Measurements from ENCODE around the gene WNT8B.
A peak's percentile ranks its signal among the peaks of the same experiment; 100 is the strongest.

The WNT8B gene

GRCh38 chr10:100510533-100511308, 47.9 kb downstream of the WNT8B start:
- H3K4me3 ChIP-seq (ENCODE audit: low read depth, low read length), result no peak overlapping the region
- peak; percentile 79 for DNase-seq (ENCODE audit: low read depth)
- peak; percentile 86 for TF ChIP-seq MYC (IDR thresholded peaks at IDR 0.05; ENCODE audit: low read depth, low read length)
- no peak for TF ChIP-seq POLR2A (IDR thresholded peaks at IDR 0.05; ENCODE audit: extremely low read depth, insufficient read length)
- TF ChIP-seq MAX (IDR thresholded peaks at IDR 0.05; ENCODE audit: low read depth, low read length), result peak; percentile 73; the same call in 1 of the 2 replicates
- TF ChIP-seq CTCF (IDR thresholded peaks at IDR 0.05; ENCODE audit: low read depth, low read length), result no peak

- TF ChIP-seq CTCF (IDR thresholded peaks at IDR 0.05; ENCODE audit: low read depth, low read length) (no peak), MAX (IDR thresholded peaks at IDR 0.05; ENCODE audit: low read depth, low read length) (no peak), POLR2A (IDR thresholded peaks at IDR 0.05; ENCODE audit: extremely low read depth, insufficient read length) (no peak), MYC (IDR thresholded peaks at IDR 0.05; ENCODE audit: low read depth, low read length) (no peak)
- no peak for DNase-seq (ENCODE audit: low read depth)
- no peak overlapping the region for H3K4me3 ChIP-seq (ENCODE audit: low read depth, low read length)
Measured at GRCh38 chr10:100515612-100516011, 52.8 kb downstream of the WNT8B start.

- TF ChIP-seq MAX (IDR thresholded peaks at IDR 0.05; ENCODE audit: low read depth, low read length), result no peak
- TF ChIP-seq MYC (IDR thresholded peaks at IDR 0.05; ENCODE audit: low read depth, low read length), result no peak
- TF ChIP-seq CTCF (IDR thresholded peaks at IDR 0.05; ENCODE audit: low read depth, low read length), result no peak
- no peak for TF ChIP-seq POLR2A (IDR thresholded peaks at IDR 0.05; ENCODE audit: extremely low read depth, insufficient read length)
- DNase-seq (ENCODE audit: low read depth), result peak; percentile 31
- no peak overlapping the region for H3K4me3 ChIP-seq (ENCODE audit: low read depth, low read length)
Measured at GRCh38 chr10:100516847-100517246, 54.0 kb downstream of the WNT8B start.

- H3K4me3 ChIP-seq (ENCODE audit: low read depth, low read length), result no peak overlapping the region
- TF ChIP-seq POLR2A (IDR thresholded peaks at IDR 0.05; ENCODE audit: extremely low read depth, insufficient read length) (no peak), MYC (IDR thresholded peaks at IDR 0.05; ENCODE audit: low read depth, low read length) (no peak), MAX (IDR thresholded peaks at IDR 0.05; ENCODE audit: low read depth, low read length) (no peak), CTCF (IDR thresholded peaks at IDR 0.05; ENCODE audit: low read depth, low read length) (peak; percentile 65)
- peak; percentile 64 for DNase-seq (ENCODE audit: low read depth)
Measured at GRCh38 chr10:100518761-100519241, 56.0 kb downstream of the WNT8B start.

- H3K4me3 ChIP-seq (ENCODE audit: low read depth, low read length), result no peak within 1 kb of the TSS
- DNase-seq (ENCODE audit: low read depth), result no peak
- TF ChIP-seq POLR2A (IDR thresholded peaks at IDR 0.05; ENCODE audit: extremely low read depth, insufficient read length) (no peak), CTCF (IDR thresholded peaks at IDR 0.05; ENCODE audit: low read depth, low read length) (no peak), MYC (IDR thresholded peaks at IDR 0.05; ENCODE audit: low read depth, low read length) (no peak), MAX (IDR thresholded peaks at IDR 0.05; ENCODE audit: low read depth, low read length) (no peak)
Measured at GRCh38 chr10:100519311-100520051, 56.7 kb downstream of the WNT8B start, which contains the start of gene SEC31B. Gene SEC31B, minus strand, starts transcription at chr10:100519861. Its CDS starts 2,909 bp downstream, at chr10:100516952.
